Measurements from ENCODE around the gene CTDSPL2.

DNA sequence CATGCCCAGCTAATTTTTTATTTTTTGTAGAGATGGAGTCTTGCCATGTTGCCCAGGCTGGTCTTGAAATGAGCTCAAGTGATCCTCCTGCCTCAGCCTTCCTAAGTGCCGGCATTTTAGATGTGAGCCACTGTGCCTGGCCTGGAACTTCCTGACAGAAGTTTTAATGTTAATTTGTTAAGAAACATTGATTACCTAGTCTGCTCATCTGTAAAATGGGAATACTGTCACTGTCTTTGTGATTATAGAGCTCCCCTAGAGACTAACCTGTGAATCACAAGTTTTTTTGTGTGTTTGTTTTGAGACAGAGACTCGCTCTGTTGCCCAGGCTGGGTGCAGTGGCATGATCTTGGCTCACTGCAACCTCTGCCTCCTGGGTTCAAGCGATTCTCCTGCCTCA is 105.3 kb downstream of the CTDSPL2 start:
- TF ChIP-seq, protein P1, sequence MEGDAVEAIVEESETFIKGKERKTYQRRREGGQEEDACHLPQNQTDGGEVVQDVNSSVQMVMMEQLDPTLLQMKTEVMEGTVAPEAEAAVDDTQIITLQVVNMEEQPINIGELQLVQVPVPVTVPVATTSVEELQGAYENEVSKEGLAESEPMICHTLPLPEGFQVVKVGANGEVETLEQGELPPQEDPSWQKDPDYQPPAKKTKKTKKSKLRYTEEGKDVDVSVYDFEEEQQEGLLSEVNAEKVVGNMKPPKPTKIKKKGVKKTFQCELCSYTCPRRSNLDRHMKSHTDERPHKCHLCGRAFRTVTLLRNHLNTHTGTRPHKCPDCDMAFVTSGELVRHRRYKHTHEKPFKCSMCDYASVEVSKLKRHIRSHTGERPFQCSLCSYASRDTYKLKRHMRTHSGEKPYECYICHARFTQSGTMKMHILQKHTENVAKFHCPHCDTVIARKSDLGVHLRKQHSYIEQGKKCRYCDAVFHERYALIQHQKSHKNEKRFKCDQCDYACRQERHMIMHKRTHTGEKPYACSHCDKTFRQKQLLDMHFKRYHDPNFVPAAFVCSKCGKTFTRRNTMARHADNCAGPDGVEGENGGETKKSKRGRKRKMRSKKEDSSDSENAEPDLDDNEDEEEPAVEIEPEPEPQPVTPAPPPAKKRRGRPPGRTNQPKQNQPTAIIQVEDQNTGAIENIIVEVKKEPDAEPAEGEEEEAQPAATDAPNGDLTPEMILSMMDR (conservative IDR thresholded peaks at IDR 0.05; ENCODE audit: low read length), result peak; percentile 49
- TF ChIP-seq EZH2phosphoT487 (IDR thresholded peaks at IDR 0.05; ENCODE audit: borderline replicate concordance), result no peak

Data from Loucy (cell line).